ENCODE results near the gene CIAPIN1.

The CIAPIN1 gene

GRCh38 chr16:57383276-57384247 lies 63.6 kb downstream of the CIAPIN1 start:
- DNase-seq (ENCODE audit: low read depth, low spot score): no peak

DNA sequence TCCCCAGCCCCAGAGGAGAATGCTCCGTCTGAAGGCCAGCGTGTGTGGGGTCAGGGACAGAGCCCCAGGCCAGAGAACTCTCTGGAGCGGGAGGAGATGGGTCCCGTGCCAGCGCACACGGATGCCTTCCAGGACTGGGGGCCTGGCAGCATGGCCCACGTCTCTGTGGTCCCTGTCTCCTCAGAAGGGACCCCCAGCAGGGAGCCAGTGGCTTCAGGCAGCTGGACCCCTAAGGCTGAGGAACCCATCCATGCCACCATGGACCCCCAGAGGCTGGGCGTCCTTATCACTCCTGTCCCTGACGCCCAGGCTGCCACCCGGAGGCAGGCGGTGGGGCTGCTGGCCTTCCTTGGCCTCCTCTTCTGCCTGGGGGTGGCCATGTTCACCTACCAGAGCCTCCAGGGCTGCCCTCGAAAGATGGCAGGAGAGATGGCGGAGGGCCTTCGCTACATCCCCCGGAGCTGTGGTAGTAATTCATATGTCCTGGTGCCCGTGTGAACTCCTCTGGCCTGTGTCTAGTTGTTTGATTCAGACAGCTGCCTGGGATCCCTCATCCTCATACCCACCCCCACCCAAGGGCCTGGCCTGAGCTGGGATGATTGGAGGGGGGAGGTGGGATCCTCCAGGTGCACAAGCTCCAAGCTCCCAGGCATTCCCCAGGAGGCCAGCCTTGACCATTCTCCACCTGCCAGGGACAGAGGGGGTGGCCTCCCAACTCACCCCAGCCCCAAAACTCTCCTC lies 64.5 kb downstream of the CIAPIN1 start:
- DNase-seq (ENCODE audit: low read depth, low spot score): no peak

DNA sequence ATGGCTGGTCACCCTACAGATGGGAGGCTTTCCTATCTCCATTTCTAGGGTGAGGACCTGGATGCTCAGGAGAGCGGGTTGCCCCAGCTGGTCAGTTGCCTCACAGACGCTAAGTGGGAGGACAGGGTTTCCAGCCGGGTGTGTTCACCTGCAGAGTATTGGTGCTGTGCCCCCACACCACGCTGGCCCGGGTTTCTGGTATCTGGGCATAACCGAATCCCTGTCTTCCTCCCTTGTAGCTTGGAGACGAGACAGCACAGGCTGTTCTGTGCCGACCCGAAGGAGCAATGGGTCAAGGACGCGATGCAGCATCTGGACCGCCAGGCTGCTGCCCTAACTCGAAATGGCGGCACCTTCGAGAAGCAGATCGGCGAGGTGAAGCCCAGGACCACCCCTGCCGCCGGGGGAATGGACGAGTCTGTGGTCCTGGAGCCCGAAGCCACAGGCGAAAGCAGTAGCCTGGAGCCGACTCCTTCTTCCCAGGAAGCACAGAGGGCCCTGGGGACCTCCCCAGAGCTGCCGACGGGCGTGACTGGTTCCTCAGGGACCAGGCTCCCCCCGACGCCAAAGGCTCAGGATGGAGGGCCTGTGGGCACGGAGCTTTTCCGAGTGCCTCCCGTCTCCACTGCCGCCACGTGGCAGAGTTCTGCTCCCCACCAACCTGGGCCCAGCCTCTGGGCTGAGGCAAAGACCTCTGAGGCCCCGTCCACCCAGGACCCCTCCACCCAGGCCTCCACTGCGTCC lies 65.2 kb downstream of the CIAPIN1 start:
- DNase-seq (ENCODE audit: low read depth, low spot score): no peak

- no peak for DNase-seq (ENCODE audit: low read depth, low spot score)
These were observed 66.3 kb downstream of the CIAPIN1 start for GRCh38 chr16:57380671-57381462.

- no peak for DNase-seq (ENCODE audit: low read depth, low spot score)
These were observed 67.6 kb downstream of the CIAPIN1 start for GRCh38 chr16:57379579-57379978.

All from activated naive CD8-positive, alpha-beta T cell treated with anti-CD3 and anti-CD28 coated beads, Interleukin-2, amount 50 U/mL, for 16 hours (primary cell).